HG03469 (cell line): ENCODE data around the gene TMEM51.

Source experiments
- ATAC-seq: cut with Tn5 transposase; IDR thresholded peaks from one replicate; pipeline ENCODE4 v1.9.1; 2021; ENCODE audit warnings: mild to moderate bottlenecking, moderate library complexity, moderate number of reproducible peaks; ENCODE audit not compliant: unreplicated experiment

Gene TMEM51

DNA sequence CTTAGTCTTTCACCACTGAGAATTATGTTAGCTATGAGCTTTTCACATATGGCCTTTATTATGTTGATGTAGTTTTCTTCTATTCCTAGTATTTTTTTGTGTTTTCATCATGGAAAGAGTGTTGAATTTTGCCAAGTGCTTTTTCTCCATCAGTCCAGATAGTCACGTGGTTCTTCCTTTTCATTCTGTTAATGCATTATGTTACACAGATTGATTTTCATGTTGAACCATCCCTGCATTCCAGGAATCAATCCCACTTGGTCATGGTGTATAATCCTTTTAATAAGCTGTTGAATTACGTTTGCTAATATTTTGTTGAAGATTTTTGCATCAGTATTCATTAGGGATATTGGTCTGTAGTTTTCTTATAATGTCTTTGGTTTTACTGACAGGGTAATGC lies 111.2 kb downstream of the TMEM51 start:
- no peak for ATAC-seq
